HCT116 (cell line): ENCODE results near the gene BMX. TPM values are rescaled to one million over a fixed set of nuclear protein-coding genes. Genes with fewer than 3 reads are reported as not detected.

Experiments used
- ATAC-seq: fragments of 200-7000 bp; cut with Tn5 transposase; 2 replicates; pipeline ENCODE4 v1.9.1; 2020; ENCODE audit warnings: mild to moderate bottlenecking, moderate library complexity
- BruUV-seq: library from RNA; stranded (reverse); fragments of 400-500 nt; replicated peaks from 2 replicates; lab custom pipeline; 2021; lab: Mats Ljungman, UMichigan
- CTCF ChIA-PET: fragments of 300-600 bp; sonication (Branson Sonifier 250); formaldehyde crosslinking; loops from one replicate; lab custom pipeline; 2021; ENCODE audit warnings: antibody characterized with exemption; lab: Charles Lee
- POLR2A ChIA-PET: fragments of 300-600, 350-600 bp; sonication (Branson Sonifier 250); formaldehyde crosslinking; loops from one replicate; lab custom pipeline; 2021; ENCODE audit warnings: antibody characterized with exemption; lab: Charles Lee
- RAD21 ChIA-PET, 2 experiments: fragments of 300-600 bp; sonication (Branson Sonifier 250); formaldehyde crosslinking; loops; one replicate each; lab custom pipeline; 2023; ENCODE audit warnings: low total read pairs in 2 of 2; ENCODE audit not compliant: uncharacterized antibody in 2 of 2, unreplicated experiment in 2 of 2, low non-redundant PET in 1 of 2; lab: Charles Lee
- DNase-seq: peaks from one replicate; pipeline ENCODE4 v3.0.0-alpha.2; 2010; ENCODE audit warnings: low read depth, low spot score
- H2AFZ ChIP-seq: fragments of 200-600 bp; shearing (Covaris generic), sonication (generic); 2 replicates; pipeline ENCODE4 v1.6.1; 2017; ENCODE audit warnings: low read depth, mixed run types, mixed read lengths, antibody characterized with exemption, low read length; ENCODE audit not compliant: poor library complexity, severe bottlenecking
- H3K27ac ChIP-seq: 2 replicates; pipeline ENCODE4 v1.5.1; 2012; ENCODE audit warnings: low read depth, low read length
- H3K27me3 ChIP-seq: fragments of 200-600 bp; sonication (generic); 2 replicates; pipeline ENCODE4 v1.6.1; 2016; ENCODE audit warnings: mixed run types, low read length, mixed read lengths; ENCODE audit not compliant: insufficient read depth
- H3K36me3 ChIP-seq, 2 experiments: fragments of 200-500 bp in 1 of 2; fragments of 200-600 bp in 1 of 2; sonication (Bioruptor generic) in 1 of 2; sonication (generic) in 1 of 2; 2 replicates each; pipeline versions ENCODE4 v1.5.1 to v1.6.1; 2014 to 2016; ENCODE audit warnings: low read length in 2 of 2, inconsistent platforms in 1 of 2, mixed read lengths in 1 of 2, mixed run types in 1 of 2; ENCODE audit not compliant: insufficient read depth in 2 of 2, control insufficient read depth in 1 of 2
- H3K4me1 ChIP-seq, 2 experiments: fragments of 200-600 bp in 1 of 2; sonication (generic) in 1 of 2; 2 replicates each; pipeline versions ENCODE4 v1.5.1 to v1.6.1; 2012 to 2017; ENCODE audit warnings: low read length in 2 of 2, inconsistent platforms in 1 of 2, mild to moderate bottlenecking in 1 of 2, mixed read lengths in 1 of 2, mixed run types in 1 of 2, moderate library complexity in 1 of 2; ENCODE audit not compliant: insufficient read depth in 2 of 2, control insufficient read depth in 1 of 2
- H3K4me2 ChIP-seq: fragments of 200-600 bp; sonication (generic); 2 replicates; pipeline ENCODE4 v1.6.1; 2017; ENCODE audit warnings: mixed run types, low read length, mixed read lengths
- H3K4me3 ChIP-seq, 2 experiments: fragments of 200-600 bp in 1 of 2; sonication (generic) in 1 of 2; replicated peaks in 1 of 2; 2 replicates each; pipeline ENCODE4 v1.5.1; 2011 to 2016; ENCODE audit warnings: low read length in 2 of 2, control low read depth in 1 of 2, low read depth in 1 of 2, mild to moderate bottlenecking in 1 of 2, mixed read lengths in 1 of 2, mixed run types in 1 of 2
- H3K79me2 ChIP-seq: fragments of 200-600 bp; sonication (generic); 2 replicates; pipeline ENCODE4 v1.6.1; 2017; ENCODE audit warnings: mild to moderate bottlenecking, mixed run types, low read length, moderate library complexity, mixed read lengths; ENCODE audit not compliant: insufficient read depth
- H3K9ac ChIP-seq: fragments of 200-600 bp; sonication (generic); 2 replicates; pipeline ENCODE4 v1.6.1; 2016; ENCODE audit warnings: low read length, mixed read lengths
- H3K9me2 ChIP-seq: fragments of 200-600 bp; sonication (generic), shearing (Covaris generic); 2 replicates; pipeline ENCODE4 v1.6.1; 2017; ENCODE audit warnings: mixed run types, mild to moderate bottlenecking, moderate library complexity; ENCODE audit not compliant: insufficient read depth
- H3K9me3 ChIP-seq, 2 experiments: fragments of 200-500 bp in 1 of 2; fragments of 200-600 bp in 1 of 2; sonication (Bioruptor generic) in 1 of 2; sonication (generic) in 1 of 2; 2 replicates each; pipeline ENCODE4 v1.6.1; 2014 to 2017; ENCODE audit warnings: low read length in 2 of 2, mixed read lengths in 2 of 2, inconsistent platforms in 1 of 2, low read depth in 1 of 2, mild to moderate bottlenecking in 1 of 2, mixed run types in 1 of 2, moderate library complexity in 1 of 2; ENCODE audit not compliant: control insufficient read depth in 1 of 2, insufficient read depth in 1 of 2
- H4K20me1 ChIP-seq: fragments of 200-600 bp; sonication (generic), shearing (Covaris generic); 2 replicates; pipeline ENCODE4 v1.6.1; 2017; ENCODE audit warnings: mixed run types, mild to moderate bottlenecking, moderate library complexity; ENCODE audit not compliant: insufficient read depth
- CEBPB ChIP-seq: IDR thresholded peaks from 2 replicates; pipeline ENCODE4 v1.6.1; 2012; ENCODE audit warnings: low read depth
- EGR1 ChIP-seq: IDR thresholded peaks from 2 replicates; pipeline ENCODE4 v1.6.1; 2012; ENCODE audit warnings: low read depth
- ELF1 ChIP-seq: IDR thresholded peaks from 2 replicates; pipeline ENCODE4 v1.6.1; 2012; ENCODE audit warnings: low read depth, borderline replicate concordance
- RAD21 ChIP-seq: IDR thresholded peaks from 2 replicates; pipeline ENCODE4 v1.6.1; 2012; ENCODE audit warnings: low read depth, mild to moderate bottlenecking
- SIN3A ChIP-seq: IDR thresholded peaks from 2 replicates; pipeline ENCODE4 v1.6.1; 2012; ENCODE audit warnings: low read depth
- SP1 ChIP-seq: IDR thresholded peaks from 2 replicates; pipeline ENCODE4 v1.6.1; 2012; ENCODE audit warnings: low read depth
- TCF7L2 ChIP-seq: IDR thresholded peaks from 2 replicates; pipeline ENCODE4 v1.7.0; 2011; ENCODE audit warnings: borderline replicate concordance, inconsistent platforms; ENCODE audit not compliant: insufficient read depth, insufficient read length; ENCODE audit errors: extremely low read depth
- YY1 ChIP-seq: IDR thresholded peaks from 2 replicates; pipeline ENCODE4 v1.6.1; 2011; ENCODE audit warnings: low read length, low read depth, moderate library complexity, mild to moderate bottlenecking; ENCODE audit not compliant: insufficient replicate concordance; ENCODE audit errors: extremely low read depth
- intact Hi-C: fragments of 100-400 bp; cut with micrococcal nuclease; formaldehyde crosslinking; loops from 2 replicates; pipeline ENCODE4 v1.10.0; 2022
- total RNA-seq: library from RNA; stranded (reverse); gene quantifications from one replicate; pipeline ENCODE4 v1.2.1, GENCODE V29; 2021; ENCODE audit not compliant: unreplicated experiment
- TF ChIP-seq, protein P1 (sequence below), 3 experiments: fragments of 200-600 bp in 1 of 3; sonication (generic) in 1 of 3; IDR thresholded peaks in 2 of 3; conservative IDR thresholded peaks in 1 of 3; 2 replicates each; pipeline ENCODE4 v1.5.1; 2012 to 2017; ENCODE audit warnings: low read depth in 2 of 3, low read length in 2 of 3, antibody characterized with exemption in 1 of 3, borderline replicate concordance in 1 of 3, control low read depth in 1 of 3, mild to moderate bottlenecking in 1 of 3, mixed read lengths in 1 of 3, mixed run types in 1 of 3, moderate library complexity in 1 of 3; ENCODE audit not compliant: insufficient read depth in 1 of 3

BMX gene
- total RNA-seq, 1 experiment from 2014 or later, result not detected

DNA sequence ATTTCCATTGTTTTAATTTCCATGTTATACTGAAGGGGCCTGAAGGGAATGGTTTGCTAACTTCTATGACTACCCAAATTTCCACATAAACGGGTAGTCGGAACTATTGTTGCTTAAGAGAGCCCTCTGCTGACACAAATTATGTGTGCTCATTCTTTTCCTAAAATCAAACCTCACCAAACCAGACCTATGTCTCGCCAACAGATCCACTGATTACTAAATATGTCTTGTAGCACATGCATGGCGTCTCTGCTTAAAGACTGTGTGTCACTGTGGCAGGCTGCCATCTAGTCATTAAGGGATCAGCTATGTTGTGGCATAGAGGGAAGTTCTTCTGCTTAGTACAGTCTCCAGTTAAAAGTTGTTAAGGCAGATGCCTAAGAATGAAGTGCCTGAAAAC, 32.6 kb upstream of the BMX start:
- intact Hi-C loops, result loop anchor here (1.0 to 5.0 kb wide), 2 partner anchors 106 to 119 kb away; no protein-coding TSS in a partner anchor
- no peak for DNase-seq
- ChIA-PET CTCF (no interaction called here), RAD21 (no interaction called here), POLR2A (no interaction called here)
- Histone ChIP-seq H3K9me3 (no peaks in the 10 kb centered on the region), H3K9me2 (no peaks in the 10 kb centered on the region), H3K4me3 (no peak overlapping the region), H3K4me2 (no peak overlapping the region), H3K27ac (no peak overlapping the region), H3K9ac (no peak overlapping the region), H3K4me1 (peaks cover 0 to 6% of the 10 kb centered on the region in 2 experiments; a peak in 1 of 4 replicates), H3K27me3 (no peaks in the 10 kb centered on the region), H3K79me2 (no peaks in the 10 kb centered on the region), H4K20me1 (no peaks in the 10 kb centered on the region), H2AFZ (no peak overlapping the region), H3K36me3 (no peaks in the 10 kb centered on the region)
- TF ChIP-seq, protein P1, sequence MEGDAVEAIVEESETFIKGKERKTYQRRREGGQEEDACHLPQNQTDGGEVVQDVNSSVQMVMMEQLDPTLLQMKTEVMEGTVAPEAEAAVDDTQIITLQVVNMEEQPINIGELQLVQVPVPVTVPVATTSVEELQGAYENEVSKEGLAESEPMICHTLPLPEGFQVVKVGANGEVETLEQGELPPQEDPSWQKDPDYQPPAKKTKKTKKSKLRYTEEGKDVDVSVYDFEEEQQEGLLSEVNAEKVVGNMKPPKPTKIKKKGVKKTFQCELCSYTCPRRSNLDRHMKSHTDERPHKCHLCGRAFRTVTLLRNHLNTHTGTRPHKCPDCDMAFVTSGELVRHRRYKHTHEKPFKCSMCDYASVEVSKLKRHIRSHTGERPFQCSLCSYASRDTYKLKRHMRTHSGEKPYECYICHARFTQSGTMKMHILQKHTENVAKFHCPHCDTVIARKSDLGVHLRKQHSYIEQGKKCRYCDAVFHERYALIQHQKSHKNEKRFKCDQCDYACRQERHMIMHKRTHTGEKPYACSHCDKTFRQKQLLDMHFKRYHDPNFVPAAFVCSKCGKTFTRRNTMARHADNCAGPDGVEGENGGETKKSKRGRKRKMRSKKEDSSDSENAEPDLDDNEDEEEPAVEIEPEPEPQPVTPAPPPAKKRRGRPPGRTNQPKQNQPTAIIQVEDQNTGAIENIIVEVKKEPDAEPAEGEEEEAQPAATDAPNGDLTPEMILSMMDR (IDR thresholded peaks at IDR 0.05 in 2 of 3, conservative IDR thresholded peaks at IDR 0.05 in 1 of 3; ENCODE audit: borderline replicate concordance in 1 of 3, insufficient read depth in 1 of 3, low read depth in 2 of 3, low read length in 2 of 3), result 0 out of 6 replicates have a peak, but pooled peaks of 2 of the 3 experiments have one; percentile 5 to 15
- TF ChIP-seq YY1 (no peak), RAD21 (peak; percentile 44; the same call in 1 of the 2 replicates)
- BruUV-seq, result no TSS peak
- peak; percentile 46; the same call in 1 of the 2 replicates for ATAC-seq

DNA sequence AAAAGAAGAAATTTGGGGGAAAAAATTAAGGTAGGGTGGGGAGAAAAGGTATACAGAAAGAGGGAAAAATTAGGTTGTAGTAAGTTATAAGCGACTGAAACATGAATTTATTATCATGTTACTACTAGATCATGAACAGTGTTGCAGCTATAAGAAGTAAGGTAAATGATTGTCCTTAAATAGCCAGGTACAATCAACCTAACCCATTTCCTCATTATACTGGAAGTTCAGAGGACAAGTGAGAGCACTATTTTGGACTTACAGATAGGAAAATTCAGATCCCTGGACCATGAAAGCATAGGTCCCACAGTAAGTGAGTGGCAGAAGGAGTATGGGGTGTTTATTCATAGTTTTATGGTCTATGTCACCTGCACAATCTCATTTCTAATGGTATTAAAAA, 31.0 kb upstream of the BMX start:
- ATAC-seq, result no peak
- Histone ChIP-seq H3K4me2 (no peak overlapping the region), H3K79me2 (no peaks in the 10 kb centered on the region), H3K27me3 (no peaks in the 10 kb centered on the region), H3K36me3 (no peaks in the 10 kb centered on the region), H2AFZ (no peak overlapping the region), H3K4me1 (peaks cover 0 to 6% of the 10 kb centered on the region in 2 experiments; a peak in 1 of 4 replicates), H3K27ac (no peak overlapping the region), H3K9me2 (no peaks in the 10 kb centered on the region), H3K9ac (no peak overlapping the region), H4K20me1 (no peaks in the 10 kb centered on the region), H3K9me3 (no peaks in the 10 kb centered on the region), H3K4me3 (no peak overlapping the region)
- intact Hi-C loops, result loop anchor here (5.0 kb wide), 2 partner anchors 107 to 167 kb away; no protein-coding TSS in a partner anchor
- ChIA-PET POLR2A (no interaction called here), CTCF (no interaction called here), RAD21 (no interaction called here)
- DNase-seq, result no peak
- TF ChIP-seq CEBPB (no peak), ELF1 (no peak), TCF7L2 (no peak), SP1 (no peak), SIN3A (no peak), EGR1 (no peak)
- no TSS peak for BruUV-seq
